ENCODE data around the gene SMYD3.

The SMYD3 gene

DNA sequence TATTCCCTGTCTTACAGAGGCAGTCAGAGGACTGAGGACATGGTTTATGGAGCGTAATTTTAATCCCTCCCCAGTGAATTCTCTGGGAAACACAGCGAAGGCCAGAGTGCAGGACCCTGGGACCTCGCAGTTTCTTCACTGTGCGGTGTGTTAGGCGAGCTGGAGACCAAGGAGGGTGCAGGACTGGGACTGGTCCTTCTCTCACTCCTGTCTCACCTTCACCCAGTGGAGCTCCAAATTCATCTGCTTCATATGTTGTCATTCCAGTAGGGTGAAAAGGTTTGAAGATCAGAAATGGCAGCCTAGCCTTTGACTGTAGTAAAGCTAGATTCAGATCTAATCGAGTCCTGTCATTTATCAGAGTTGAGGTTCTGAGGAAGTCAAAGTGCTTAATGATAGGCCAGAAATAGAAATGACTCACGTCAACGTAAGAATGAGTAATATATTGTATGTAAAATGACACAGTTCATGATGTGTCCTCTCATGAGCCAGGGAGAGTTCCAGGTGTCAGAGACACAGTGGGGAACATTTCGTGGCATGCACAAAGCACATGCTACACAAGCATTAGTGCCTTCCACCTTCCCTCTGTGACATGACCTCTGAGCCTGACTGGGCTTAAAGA lies 647.5 kb downstream of the SMYD3 start:
- DNase-seq: no peak

- no peak for DNase-seq
Observed at GRCh38 chr1:245858722-245859492, 648.2 kb downstream of the SMYD3 start.

GRCh38 chr1:245858022-245858721 lies 648.9 kb downstream of the SMYD3 start:
- no peak for DNase-seq

- DNase-seq: no peak
Observed at GRCh38 chr1:245856944-245857531, 650.0 kb downstream of the SMYD3 start.

GRCh38 chr1:245855846-245856730 lies 651.0 kb downstream of the SMYD3 start:
- no peak for DNase-seq

GRCh38 chr1:245853291-245853690 lies 653.8 kb downstream of the SMYD3 start:
- no peak for DNase-seq

- no peak for DNase-seq
Observed at GRCh38 chr1:245843101-245843500, 664.0 kb downstream of the SMYD3 start.

DNA sequence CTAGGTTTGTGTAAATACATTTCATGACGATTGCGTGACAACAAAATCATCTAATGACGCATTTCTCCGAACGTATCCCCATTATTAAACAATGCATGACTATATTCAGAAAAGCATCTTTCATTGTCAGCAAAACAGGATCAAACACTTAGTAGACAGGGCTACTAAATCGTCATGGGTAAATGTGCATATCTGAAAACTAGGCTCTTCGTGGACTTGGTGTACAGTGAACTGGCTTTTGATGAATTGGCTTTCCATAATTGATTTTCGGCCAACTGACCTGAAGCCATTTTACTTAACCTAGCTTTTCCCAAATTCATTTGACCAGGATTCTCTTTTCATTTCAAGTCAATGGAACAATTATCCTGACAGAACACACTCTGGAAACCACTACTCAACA lies 665.0 kb downstream of the SMYD3 start:
- DNase-seq: no peak

DNA sequence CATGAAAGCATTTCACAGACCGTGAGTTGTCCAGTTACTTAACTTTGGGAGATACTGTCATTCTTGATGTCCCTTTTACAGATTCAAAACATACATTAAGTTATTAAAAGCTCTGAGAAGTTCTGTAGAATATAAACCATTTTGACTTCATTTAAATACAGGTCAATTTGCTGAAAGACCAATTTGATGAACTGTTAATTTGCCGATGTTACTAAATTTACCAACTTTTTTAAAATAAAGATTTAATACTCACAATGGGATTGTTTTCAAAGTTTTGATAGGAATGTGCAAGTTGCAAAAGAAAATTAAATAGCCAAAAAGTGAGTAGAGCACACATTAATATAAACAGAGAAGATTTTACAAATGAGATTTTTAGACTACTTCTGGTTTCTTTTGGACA lies 666.1 kb downstream of the SMYD3 start:
- no peak for DNase-seq

DNA sequence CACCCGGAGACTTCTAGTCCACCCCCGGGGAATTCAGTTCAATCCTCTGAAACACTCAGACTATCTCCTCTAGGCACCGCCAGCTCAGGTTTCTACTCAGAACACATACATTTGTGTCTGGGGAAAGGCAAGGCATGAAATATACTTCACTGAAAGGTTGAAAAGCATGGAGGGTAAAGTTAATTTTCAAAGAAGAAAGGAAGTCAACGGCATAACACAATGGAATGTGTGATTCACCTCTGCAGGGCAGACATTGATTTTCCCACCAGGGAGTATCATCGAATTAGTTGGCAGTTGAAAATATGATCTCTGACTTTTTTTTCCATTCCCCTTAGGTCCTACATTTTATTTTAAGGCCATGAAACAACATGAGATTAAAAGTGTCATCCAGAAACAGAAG lies 669.4 kb downstream of the SMYD3 start:
- no peak for DNase-seq

GRCh38 chr1:245835386-245835785 lies 671.7 kb downstream of the SMYD3 start:
- no peak for DNase-seq

DNA sequence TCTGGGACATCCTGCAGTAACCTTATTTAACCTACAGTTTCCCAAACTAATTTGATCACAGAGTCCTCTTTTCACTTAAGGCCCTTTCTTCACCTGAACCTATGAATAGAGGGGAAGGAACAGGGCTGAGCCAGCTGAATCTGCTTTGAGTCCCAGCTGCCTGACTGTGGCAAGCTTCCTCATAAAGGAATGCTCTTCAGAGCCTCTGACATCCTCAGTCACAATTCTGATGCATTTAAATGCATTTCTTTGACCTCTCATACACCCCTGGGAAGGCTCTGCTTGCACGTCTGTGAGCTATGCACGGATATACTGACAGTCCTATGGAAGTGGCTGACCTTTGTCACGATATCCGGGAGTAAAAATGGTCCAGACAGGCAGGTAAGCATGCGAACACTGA lies 673.1 kb downstream of the SMYD3 start:
- no peak for DNase-seq

DNA sequence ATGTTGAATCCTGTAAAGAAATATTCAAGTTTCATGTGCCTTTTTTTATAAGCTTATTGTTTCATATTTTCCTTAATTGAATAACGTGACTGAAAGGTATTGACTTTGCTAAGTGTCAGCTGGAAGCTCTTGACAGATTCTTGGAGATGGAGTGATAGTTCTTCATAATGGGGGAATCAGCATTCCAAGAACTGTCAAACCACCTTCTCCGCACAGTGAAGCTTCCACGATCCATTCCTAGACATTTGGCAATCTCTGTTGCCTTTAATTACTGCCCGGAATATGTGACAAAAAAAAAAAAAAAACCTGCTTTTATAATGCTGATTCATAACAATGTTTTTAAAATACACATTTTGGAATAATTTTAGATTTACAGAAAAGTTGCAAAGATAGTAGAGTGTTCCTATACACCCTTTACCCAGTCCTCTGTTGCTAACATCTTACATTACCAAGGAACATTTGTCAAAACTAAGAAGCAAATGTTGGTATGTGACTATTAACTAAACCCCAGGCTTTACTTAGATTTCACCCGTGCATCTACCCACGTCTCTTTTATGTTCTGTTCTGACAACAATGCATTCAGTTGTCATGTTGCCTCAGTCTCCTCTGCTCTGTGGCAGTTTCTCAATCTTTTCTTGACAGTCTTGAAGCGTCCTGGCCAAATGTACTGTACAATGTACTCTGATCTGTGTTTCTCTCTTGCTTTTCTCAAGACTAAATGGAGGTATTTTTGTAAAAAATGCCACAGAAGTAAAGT lies 674.1 kb downstream of the SMYD3 start:
- no peak for DNase-seq

DNA sequence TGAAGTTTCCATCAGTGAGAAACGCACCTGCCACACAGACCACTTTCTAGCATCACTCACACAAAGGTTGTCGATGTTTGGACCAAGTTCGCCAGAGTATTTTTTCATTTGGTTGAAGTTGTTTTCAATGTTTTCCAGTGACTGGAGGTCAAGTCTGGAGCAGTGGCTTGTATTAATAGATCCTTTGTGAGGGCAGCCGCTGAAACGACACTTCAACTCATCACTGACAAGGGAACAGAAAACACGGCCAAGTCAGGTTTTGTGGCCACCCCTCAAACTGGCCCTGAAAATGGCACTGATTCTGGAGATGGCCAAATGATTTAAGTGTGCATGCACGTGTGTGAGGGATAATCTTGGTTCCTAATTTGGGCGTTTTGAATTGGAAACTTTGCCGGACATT lies 675.6 kb downstream of the SMYD3 start:
- DNase-seq: no peak

DNA sequence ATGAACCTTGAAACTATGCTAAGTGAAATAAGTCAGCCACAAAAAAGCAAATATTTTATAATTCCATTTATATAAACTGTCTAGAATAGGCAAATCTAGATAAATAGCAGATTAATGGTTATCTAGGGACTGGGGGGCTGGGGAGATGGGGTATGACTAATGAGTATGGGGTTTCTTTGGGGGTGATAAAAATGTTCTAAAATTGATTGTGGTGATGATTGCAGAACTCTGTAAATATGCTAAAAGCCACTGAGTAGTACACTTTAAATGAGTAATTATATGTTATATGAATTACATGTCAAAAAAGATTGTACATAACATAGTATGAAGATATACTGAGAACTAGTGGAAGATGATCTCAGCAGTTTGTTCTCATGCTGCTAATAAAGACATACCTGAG lies 677.3 kb downstream of the SMYD3 start:
- DNase-seq: no peak

DNA sequence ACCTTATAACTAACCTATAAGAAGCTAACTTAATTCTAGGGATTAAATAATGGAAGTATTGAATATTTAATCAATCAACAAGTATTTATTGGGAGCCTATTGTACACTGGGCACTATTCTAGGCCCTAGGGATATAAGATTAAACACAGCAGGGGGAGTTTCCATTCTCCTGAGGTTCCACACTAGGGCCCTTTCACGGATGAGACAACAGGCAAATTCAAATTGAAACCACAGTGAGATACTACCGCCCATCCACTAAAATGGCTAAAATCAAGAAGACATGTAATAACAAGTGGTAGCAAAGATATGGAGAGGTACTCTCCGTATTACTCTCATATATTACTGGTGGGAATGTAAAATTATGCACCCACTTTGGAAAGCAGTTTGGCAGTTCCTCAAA lies 677.9 kb downstream of the SMYD3 start:
- no peak for DNase-seq

DNA sequence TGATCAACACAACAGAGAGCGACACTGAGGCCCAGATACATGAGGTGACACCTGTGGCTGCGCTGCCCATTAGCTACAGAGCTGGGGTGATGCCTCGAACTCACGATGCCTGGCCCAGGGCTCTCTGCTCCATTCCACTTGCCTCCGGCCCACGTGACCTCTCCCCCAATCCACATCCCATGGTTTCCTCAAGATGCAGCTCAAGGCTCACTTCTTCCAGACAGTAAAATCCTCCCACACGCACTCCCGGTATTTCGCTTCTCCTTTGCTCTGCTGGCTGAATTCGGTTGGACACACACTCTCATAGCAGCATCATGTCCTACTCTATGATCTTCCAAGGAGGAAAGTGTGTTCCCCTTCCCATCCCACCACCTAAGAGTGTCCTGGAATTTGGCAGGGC lies 679.8 kb downstream of the SMYD3 start:
- no peak for DNase-seq

DNA sequence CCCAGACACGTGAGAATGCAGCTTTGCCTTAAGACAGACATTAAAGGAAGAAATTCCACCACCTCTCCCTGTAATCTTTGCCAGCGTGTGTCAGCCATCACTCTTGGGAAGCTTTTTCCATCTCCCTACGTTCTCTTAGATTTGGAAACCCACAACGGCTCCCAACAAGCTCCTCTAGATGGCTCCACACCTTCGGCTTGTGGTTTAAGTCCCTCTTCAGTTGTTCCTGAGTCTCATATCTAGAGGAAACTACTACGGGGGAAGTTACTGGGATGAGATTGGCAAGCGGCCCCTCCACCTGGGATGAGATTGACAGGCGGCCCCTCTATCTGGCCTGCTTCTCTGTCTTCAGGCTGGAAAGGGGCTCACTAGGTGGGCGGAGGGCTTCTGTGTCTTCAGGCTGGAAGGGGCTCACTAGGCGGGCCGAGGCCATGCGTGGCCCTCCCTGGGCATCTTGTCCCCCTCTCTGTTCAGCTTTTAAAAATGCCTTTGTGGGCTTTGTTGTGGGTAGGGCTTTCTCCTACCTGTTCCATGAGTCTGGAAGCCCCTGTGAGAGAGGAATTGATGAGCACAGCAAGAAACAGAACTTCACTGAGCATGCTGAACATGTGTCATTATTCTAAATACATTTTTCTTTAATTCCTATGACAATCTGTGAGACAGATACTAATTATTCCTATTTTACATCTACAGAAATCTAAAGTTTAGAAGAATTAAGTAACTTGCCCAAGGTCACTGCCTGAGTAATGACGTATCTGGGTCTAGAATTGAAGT lies 681.8 kb downstream of the SMYD3 start:
- DNase-seq: no peak

DNA sequence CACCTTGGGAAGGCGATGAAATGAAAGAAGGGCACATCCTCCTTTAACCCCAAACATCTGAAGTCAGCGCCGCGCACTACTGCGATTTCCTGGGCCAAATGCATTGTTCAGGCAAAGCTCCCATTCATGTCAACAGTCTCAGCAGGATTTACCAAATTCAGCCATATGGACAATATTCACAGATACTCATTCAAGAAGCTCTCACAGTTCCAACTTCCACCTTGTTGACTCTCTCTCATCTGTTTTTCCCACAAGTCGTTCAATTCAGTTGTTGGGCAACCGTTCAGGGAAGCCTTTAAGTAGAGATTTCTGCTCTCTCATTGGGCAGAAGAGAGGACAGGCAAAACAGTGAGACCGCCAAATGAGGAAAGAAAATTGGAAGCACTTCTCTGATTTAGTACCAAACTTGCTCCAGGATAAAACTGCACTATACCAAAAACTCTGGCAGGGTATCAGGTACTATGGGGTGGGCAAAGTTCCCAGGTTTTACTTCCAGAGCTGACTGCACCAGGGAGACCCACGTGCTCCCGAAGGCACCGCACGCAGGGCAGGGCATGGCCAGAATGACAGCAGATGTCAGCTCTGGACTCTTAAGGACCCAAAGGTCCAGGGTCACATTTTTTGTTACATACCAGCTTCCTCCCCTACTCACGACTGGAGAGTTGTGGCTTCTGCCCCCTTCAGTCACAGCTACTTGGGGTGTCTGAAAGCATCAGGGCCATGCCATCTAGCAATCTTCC lies 683.5 kb downstream of the SMYD3 start:
- DNase-seq: no peak

- DNase-seq: no peak
Observed at GRCh38 chr1:245822996-245823395, 684.1 kb downstream of the SMYD3 start.
